Effector memory CD8-positive, alpha-beta T cell (primary cell): Measurements from ENCODE around the gene ZNF541.

Experiments
- ATAC-seq: fragments of 150-1000 bp; cut with Tn5 transposase; replicated peaks from 2 replicates; pipeline ENCODE4 v1.10.0; 2021; ENCODE audit warnings: mild to moderate bottlenecking, moderate library complexity
- DNase-seq, 3 experiments: peaks; one replicate each; pipeline ENCODE4 v3.0.0; 2021
- H3K27ac Mint-ChIP-seq, 2 donors: one replicate each; pipeline ENCODE4 v1.8.0; 2022; ENCODE audit warnings: mild to moderate bottlenecking in 2 of 2, mixed read lengths in 2 of 2, moderate library complexity in 2 of 2
- H3K27me3 Mint-ChIP-seq, 2 donors: one replicate each; pipeline ENCODE4 v1.8.0; 2022; ENCODE audit warnings: mixed read lengths in 2 of 2
- H3K36me3 Mint-ChIP-seq: one replicate; pipeline ENCODE4 v1.8.0; 2022; ENCODE audit warnings: mild to moderate bottlenecking, moderate library complexity, mixed read lengths; ENCODE audit not compliant: insufficient read depth
- H3K4me1 Mint-ChIP-seq, 2 donors: one replicate each; pipeline ENCODE4 v1.8.0; 2022; ENCODE audit warnings: low read depth in 2 of 2, mixed read lengths in 2 of 2
- H3K4me3 Mint-ChIP-seq, 2 donors: one replicate each; pipeline ENCODE4 v1.8.0; 2022; ENCODE audit warnings: mild to moderate bottlenecking in 2 of 2, mixed read lengths in 2 of 2, moderate library complexity in 2 of 2
- H3K9me3 Mint-ChIP-seq, 2 donors: one replicate each; pipeline ENCODE4 v1.8.0; 2022; ENCODE audit warnings: mixed read lengths in 2 of 2
- total RNA-seq, 9 experiments: gene quantifications; one replicate each; lab custom pipeline; 2026; lab: John Stamatoyannopoulos, UW

Gene ZNF541, protein sequence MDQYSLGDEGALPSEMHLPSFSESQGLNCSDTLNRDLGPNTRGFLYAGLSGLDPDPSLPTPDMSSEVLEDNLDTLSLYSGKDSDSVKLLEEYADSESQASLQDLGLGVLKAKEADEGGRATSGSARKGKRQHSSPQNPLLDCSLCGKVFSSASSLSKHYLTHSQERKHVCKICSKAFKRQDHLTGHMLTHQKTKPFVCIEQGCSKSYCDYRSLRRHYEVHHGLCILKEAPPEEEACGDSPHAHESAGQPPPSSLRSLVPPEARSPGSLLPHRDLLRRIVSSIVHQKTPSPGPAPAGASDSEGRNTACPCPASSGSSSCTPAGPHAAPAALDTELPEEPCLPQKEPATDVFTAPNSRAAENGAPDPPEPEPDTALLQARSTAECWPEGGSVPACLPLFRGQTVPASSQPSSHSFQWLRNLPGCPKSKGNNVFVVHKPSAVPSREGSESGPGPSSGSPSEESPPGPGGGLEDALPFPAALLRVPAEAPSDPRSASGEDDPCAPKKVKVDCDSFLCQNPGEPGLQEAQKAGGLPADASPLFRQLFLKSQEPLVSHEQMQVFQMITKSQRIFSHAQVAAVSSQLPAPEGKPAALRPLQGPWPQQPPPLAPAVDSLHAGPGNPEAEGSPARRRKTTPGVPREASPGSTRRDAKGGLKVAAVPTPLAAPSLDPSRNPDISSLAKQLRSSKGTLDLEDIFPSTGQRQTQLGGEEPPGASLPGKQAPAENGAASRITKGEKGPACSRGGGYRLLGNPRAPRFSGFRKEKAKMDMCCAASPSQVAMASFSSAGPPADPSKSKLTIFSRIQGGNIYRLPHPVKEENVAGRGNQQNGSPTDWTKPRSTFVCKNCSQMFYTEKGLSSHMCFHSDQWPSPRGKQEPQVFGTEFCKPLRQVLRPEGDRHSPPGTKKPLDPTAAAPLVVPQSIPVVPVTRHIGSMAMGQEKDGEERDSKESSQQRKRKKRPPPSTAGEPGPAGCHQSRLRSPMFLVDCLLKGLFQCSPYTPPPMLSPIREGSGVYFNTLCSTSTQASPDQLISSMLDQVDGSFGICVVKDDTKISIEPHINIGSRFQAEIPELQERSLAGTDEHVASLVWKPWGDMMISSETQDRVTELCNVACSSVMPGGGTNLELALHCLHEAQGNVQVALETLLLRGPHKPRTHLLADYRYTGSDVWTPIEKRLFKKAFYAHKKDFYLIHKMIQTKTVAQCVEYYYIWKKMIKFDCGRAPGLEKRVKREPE (N-terminal part only)
- total RNA-seq = 0.23 to 2.5 (median 0.43) reads per million in 9 experiments

DNA sequence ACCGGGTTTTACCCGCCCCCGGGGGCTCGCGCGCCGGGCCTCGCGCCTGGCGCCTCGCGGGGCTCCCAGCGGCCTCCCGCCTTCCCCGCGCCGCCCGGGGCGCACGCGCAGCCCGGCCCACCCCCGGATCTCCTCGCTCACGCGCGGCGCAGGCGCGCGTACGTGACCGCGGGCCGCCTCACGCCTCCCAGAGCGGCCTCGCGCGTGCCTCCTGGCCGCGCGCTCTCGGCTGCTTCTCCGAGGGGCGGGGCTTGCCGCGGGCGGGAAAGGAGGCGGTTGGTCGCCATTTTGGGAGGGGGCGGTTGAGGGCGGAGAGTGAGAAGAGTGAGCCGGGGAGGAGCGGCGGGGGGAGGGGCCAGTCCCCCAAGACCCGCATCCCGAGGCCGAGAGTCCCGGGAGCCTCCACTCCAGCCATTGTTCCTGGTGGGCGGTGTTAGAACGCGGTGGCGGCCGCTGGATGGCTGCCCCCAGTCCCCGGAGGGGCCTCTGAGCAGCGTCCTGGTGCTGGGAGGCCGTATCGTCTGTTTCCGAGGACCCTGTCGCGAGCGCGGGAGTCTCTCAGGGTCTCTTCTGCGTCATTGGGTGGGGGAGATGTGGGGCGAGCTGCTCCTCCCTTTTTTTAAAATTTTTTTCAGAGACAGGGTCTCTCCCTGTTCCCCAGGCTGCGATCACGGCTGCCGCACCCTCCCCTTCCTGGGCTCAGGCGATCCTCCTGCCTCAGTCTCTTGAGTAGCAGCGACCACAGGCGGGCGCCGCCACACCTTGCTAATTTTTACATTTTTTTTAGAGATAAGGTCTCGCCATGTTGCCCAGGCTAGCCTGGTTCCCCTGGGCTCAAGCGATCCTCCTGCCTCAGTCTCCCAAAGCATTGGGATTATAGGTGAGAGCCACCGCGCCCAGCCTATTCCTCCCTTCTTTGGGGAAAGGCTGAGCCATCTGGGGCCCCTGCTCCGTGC is at the start of gene ZNF541:
Gene ZNF541, minus strand, starts transcription at position 78 of the 956 bp plus-strand sequence. CDS start 17,292 bp downstream, outside the sequence.
- H3K27me3 Mint-ChIP-seq = peaks cover 0 to 7% of the 10 kb centered on the region in 2 donors
- peak within 1 kb of the TSS; percentile 15 to 72 for H3K4me3 Mint-ChIP-seq
- peak within 1 kb of the TSS; percentile 59 to 80 for H3K27ac Mint-ChIP-seq
- peaks cover 10% of the 10 kb centered on the region for H3K36me3 Mint-ChIP-seq
- peak; percentile 93 for ATAC-seq
- peak; percentile 75 to 83 (median 82) for DNase-seq
- H3K4me1 Mint-ChIP-seq = peaks cover 15 to 31% of the 10 kb centered on the region in 2 donors
- H3K9me3 Mint-ChIP-seq = no peaks in the 10 kb centered on the region

DNA sequence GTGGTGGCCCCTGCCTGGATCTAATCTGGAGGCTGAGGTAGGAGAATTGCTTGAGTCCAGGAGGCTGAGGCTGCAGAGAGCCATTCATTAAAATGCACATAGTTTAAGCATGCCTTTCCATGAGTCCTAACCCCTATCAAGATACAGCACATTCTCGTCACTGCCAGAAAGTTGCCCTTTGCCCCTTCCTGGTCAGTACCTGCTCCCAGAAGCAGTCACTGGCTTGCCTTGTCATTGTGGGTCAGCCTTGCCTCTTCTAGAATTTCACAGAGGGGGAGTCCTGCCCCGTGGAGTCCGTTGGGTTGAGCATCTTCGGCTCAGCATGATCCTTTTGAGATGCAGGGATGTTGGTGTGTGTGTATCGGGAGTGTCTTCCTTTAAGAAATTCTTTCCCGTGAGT is 46.8 kb upstream of the ZNF541 start:
- no peak overlapping the region for H3K4me3 Mint-ChIP-seq
- H3K27ac Mint-ChIP-seq = peak overlapping the region in 1 of 2 donors; percentile 77
- ATAC-seq (no peak), DNase-seq (no peak)
- H3K36me3 Mint-ChIP-seq = peaks cover 8% of the 10 kb centered on the region
- H3K4me1 Mint-ChIP-seq = peaks cover 24 to 32% of the 10 kb centered on the region in 2 donors
- no peaks in the 10 kb centered on the region for H3K27me3 Mint-ChIP-seq
- H3K9me3 Mint-ChIP-seq = no peaks in the 10 kb centered on the region

DNA sequence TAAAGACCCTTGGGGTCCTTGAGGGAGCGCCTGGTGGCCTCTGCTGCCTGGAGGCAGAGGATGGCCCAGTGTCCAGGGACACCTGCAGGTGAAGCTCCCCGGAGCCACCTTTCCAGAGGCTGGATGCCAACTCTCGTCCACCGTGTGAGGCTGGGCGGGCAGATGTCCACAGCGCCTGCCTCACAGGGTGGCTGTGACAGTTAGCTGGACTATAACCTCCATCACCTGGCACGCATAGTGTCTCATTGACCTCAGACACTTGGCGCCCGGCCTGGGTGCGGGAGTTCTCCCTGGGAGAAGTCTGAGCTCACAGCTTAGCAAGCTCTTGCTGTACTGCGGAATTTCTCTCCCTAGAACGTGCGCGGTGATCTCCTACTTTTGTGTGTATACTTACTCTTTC is 45.8 kb upstream of the ZNF541 start:
- peaks cover 4% of the 10 kb centered on the region for H3K36me3 Mint-ChIP-seq
- no peaks in the 10 kb centered on the region for H3K9me3 Mint-ChIP-seq
- DNase-seq = no peak
- H3K4me3 Mint-ChIP-seq = no peak overlapping the region
- no peak overlapping the region for H3K27ac Mint-ChIP-seq
- no peaks in the 10 kb centered on the region for H3K27me3 Mint-ChIP-seq
- no peak for ATAC-seq
- H3K4me1 Mint-ChIP-seq = peaks cover 26% of the 10 kb centered on the region in 2 donors

DNA sequence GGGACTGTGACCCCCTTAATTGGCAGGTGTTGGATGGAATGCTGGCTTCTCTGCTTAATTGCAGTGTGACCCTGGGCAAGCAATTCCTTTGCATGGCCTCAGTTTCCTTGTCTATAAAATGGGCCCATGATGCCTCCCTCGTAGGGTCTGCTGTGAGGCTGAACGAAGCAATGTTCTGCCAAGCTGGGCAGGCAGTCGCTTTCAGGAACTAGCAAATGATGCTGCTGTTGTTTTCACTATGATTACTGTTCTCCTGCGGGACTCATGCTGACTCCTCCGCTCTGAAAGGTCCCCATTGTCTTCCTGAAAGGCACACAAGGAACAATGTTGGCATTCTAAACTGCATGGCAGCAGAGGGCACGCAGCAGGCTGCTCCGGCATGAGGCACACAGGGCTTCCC is 42.8 kb upstream of the ZNF541 start:
- ATAC-seq = no peak

DNA sequence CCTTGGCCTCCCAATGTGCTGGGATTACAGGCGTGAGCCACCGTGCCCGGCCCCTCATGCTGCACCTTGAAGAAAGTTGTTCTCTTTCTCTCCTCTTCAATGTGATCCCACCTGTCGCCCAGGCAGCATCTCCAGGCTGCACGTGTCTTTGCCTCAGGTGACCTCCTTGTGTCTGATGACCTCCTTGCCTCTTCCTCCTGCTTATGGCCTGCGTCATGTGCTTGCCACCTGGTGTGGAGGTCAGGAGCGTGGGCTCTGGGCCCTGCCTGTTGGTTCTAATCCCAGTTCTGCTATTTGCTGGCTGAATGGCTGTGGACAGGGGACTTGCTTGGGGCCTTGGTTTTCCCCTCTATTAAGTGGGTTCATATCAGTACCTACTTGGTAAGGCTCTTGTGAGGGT is 42.3 kb upstream of the ZNF541 start:
- ATAC-seq (no peak), DNase-seq (no peak)
- H3K9me3 Mint-ChIP-seq = no peaks in the 10 kb centered on the region
- H3K4me1 Mint-ChIP-seq = peaks cover 35 to 51% of the 10 kb centered on the region in 2 donors
- peaks cover 9% of the 10 kb centered on the region for H3K36me3 Mint-ChIP-seq
- no peaks in the 10 kb centered on the region for H3K27me3 Mint-ChIP-seq
- peak overlapping the region in 1 of 2 donors; percentile 76 for H3K27ac Mint-ChIP-seq
- no peak overlapping the region for H3K4me3 Mint-ChIP-seq

More for the DNA sequence above, 42.8 kb upstream of the ZNF541 start:
- Mint-ChIP-seq H3K9me3 (no peaks in the 10 kb centered on the region), H3K27me3 (no peaks in the 10 kb centered on the region), H3K36me3 (peaks cover 5% of the 10 kb centered on the region), H3K4me3 (no peak overlapping the region), H3K27ac (peak overlapping the region in 1 of 2 donors; percentile 76), H3K4me1 (peaks cover 32 to 47% of the 10 kb centered on the region in 2 donors)
- no peak for DNase-seq

DNA sequence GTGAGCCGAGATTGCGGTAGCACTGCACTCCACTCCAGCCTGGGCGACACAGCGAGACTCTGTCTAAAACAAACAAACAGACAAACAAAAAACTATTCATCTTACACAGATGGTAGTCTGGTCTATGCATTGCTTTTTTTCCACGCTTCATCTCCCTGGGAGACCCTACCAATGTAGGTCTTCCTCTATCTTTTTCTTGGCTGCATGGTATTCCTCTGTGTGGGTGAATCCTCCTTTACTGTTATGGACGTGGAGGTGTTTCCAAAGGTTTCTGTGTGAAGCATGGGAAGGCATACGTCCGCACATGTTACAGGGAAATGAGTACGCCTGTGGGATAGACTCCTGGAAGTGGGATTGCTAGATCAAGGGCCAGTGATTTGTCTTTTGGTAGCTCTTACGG is 41.6 kb upstream of the ZNF541 start:
- ATAC-seq = no peak
- no peak overlapping the region for H3K4me3 Mint-ChIP-seq

DNA sequence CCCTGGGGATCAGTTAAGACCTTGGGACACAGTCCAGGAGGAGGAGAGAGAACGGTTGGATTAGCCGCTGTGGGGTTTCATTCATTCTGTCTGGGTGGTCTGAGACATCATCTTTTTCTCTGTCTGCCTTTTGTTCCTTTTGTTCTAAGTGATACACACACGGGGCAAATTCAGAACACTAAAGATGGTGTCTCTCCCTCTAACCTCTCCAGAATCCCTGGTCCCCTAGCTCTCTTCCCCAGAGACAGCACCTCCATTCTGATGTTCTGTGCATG is 41.0 kb upstream of the ZNF541 start:
- ATAC-seq (no peak), DNase-seq (no peak)
- Mint-ChIP-seq H3K4me1 (peaks cover 30 to 41% of the 10 kb centered on the region in 2 donors), H3K4me3 (no peak overlapping the region), H3K36me3 (peaks cover 13% of the 10 kb centered on the region), H3K27me3 (no peaks in the 10 kb centered on the region), H3K27ac (peak overlapping the region in 1 of 2 donors; percentile 19), H3K9me3 (no peaks in the 10 kb centered on the region)

More for the DNA sequence above, 41.6 kb upstream of the ZNF541 start:
- Mint-ChIP-seq H3K36me3 (peaks cover 11% of the 10 kb centered on the region), H3K27ac (no peak overlapping the region), H3K27me3 (no peaks in the 10 kb centered on the region), H3K4me1 (peaks cover 32 to 44% of the 10 kb centered on the region in 2 donors), H3K9me3 (no peaks in the 10 kb centered on the region)
- no peak for DNase-seq

DNA sequence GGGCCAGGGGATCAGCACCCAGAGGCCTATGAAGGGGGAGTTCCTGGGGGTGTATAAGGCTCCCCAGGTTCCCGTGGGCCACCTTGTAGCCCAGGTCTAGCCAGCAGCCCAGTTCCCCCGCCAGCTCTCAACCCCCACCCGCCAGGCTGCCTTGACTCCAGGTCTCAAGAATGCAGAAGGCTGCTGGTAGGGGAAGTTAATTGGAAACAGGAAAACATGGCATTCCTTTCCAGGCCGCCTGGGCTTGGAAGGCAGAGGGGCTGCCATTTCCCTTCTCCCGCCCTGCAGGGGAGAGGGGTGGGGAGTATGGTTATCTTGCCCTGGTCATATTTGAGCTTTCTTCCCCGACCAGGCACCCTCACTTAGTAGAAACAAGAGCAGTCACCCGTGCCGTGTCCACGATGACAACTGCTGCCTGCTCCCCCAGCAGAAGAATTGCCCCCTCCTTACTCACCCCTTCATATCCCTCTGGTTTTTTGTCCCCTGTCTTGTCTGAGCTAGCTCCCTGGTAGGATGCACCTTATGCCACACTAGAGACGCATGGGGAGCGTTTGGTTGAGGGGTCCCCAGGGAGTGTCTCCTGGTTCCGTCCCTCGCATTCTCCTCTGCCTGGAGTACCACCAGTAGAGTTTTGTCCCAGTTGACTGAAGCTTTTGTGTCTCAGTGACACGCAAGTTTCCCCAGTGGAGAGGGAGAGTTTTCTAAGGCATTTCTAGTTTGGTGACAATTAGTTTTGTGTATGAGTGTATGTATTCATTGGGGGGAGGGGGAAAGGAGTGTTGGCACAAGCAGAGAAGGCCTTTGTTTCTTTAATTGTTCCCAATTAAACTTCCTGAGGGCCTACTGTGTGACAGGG is 40.4 kb upstream of the ZNF541 start:
- Mint-ChIP-seq H3K36me3 (peaks cover 14% of the 10 kb centered on the region), H3K4me1 (peaks cover 26 to 41% of the 10 kb centered on the region in 2 donors), H3K27ac (peak overlapping the region in 1 of 2 donors; percentile 19), H3K4me3 (no peak overlapping the region), H3K27me3 (no peaks in the 10 kb centered on the region), H3K9me3 (no peaks in the 10 kb centered on the region)
- ATAC-seq (no peak), DNase-seq (no peak)

DNA sequence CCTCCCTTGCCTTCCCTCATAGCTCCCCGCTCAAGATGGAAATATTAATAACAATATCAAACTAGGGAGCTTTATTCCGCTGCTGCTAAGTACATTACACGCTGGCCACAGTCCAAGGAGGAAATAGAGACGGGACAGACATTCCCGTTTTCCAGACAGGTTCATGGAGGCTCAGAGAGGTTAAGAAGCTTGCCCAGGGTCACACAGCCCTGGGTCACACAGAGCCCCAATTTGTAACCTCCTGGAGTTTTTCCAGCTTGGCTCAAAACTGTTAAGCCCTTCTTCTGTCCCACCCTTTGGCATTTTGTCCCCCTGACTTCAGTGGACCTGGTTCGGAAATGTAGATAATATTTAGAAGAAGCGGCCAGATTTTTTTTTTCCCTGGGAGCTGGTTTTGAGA is 38.0 kb upstream of the ZNF541 start:
- Mint-ChIP-seq H3K27me3 (no peaks in the 10 kb centered on the region), H3K27ac (peak overlapping the region; percentile 88 to 90), H3K36me3 (peaks cover 14% of the 10 kb centered on the region), H3K4me3 (peak overlapping the region; percentile 85 to 90), H3K4me1 (peaks cover 29 to 39% of the 10 kb centered on the region in 2 donors), H3K9me3 (no peaks in the 10 kb centered on the region)
- no peak for DNase-seq
- no peak for ATAC-seq

DNA sequence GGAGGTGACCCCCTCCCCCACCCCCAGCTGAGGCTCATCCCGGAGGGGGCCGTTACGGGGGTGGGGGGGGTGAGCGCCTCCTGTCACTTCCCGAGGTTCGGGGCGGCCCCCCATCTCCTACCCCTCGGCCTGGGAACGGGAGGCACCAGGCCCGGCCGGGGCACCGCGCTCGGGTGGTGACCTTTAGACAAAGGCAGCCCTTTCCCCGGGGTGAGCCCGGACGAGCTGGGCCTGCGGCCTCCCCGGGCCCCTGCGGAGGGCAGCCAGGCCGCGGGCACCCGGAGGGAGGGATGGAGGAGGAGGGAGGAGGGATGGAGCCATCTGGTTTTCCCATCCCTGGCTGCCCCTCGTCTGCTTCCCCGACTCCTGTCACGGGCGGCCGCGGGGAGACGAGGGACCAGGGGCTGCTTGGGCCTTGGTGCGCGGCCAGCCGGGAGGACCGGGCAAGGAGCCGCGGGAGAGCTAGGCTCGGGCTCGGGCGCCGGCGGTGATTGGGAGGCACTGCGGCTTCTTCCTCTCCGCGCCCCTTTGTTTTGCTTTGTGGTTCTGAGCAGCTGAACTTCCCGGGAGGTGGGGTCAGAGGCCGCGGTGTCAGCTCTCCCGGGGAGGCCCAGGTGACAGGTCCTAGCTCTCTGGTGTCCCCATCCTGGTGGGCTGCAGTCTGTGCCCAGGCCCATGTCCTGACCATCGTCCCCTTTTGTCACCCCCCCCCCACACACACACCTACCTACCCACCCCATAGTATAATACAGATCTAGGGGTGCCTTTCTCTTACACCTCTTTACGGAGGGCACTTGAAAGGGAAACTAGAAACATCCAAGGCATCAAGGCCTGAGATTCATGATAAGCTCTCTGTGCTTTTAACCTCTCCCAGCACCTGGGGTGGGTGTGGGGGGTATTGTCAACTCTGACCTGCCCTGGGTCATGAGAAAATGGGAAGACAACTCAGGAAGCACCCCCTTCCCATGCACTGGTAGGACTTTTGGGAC is 37.3 kb upstream of the ZNF541 start:
- Mint-ChIP-seq H3K27me3 (no peaks in the 10 kb centered on the region), H3K9me3 (no peaks in the 10 kb centered on the region), H3K36me3 (peaks cover 14% of the 10 kb centered on the region), H3K27ac (peak overlapping the region; percentile 88 to 90), H3K4me1 (peaks cover 24 to 33% of the 10 kb centered on the region in 2 donors), H3K4me3 (peak overlapping the region; percentile 85 to 90)
- ATAC-seq = peak; percentile 9
- DNase-seq = peak; percentile 33 to 40 (median 39)
